GM21529 (cell line): Measurements from ENCODE around the gene C11orf65.

ENCODE experiments used
- ATAC-seq: cut with Tn5 transposase; IDR thresholded peaks from one replicate; pipeline ENCODE4 v1.9.1; 2021; ENCODE audit not compliant: unreplicated experiment

The C11orf65 gene

DNA sequence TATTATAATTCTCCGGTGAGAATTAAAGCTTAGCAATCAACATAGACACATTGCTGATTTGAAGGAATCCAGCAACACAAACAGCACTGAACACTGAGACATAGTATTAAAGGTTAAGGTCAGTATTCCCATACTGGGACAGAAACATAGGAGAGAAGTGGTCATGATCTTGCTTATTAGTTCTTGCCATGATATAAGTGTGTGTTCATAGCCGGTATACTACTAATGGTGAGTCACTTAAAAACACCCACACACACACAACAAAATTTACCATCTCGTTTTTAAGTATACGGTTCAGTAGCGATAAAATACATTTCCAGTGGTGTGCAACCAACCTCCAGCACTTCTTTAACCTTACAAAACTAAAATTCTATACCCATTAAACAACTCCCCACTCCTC lies 96.3 kb downstream of the C11orf65 start:
- no peak for ATAC-seq

DNA sequence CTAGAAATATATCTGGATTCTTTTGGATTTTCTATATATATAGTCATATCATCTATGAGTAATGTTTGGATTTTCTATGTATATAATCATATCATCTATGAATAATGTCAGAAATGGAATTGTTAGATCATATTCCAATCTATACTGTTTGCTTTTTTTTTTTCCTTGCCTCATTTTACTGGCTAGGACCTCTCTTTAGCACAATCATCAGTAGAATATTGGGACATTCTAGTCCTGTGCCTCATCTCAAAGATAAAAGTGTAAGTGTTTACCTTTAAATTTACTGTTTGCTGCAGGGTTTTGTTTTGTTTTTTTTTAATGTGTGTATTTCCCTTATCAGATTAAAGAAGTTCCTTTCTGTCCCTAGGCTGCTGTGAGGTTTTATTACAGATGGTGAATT lies 97.0 kb downstream of the C11orf65 start:
- no peak for ATAC-seq

DNA sequence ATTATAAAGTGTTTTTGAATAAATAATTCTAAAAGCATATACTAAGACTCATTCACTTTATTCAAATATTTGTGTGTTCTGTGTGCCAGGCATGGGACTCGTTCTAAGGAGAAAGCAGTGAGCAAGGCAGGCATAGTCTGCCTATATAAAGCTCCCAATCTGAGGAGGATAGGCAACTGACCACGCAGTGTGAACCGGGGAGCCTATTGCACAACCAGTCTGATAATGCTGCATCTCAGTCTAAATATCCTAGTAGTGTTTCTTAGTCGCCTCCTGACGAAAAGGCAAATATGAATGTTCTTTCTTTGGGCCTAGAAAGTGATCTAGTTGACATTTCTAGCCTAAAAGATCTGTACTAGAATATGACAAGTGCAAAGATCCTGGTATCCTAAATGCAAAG lies 98.3 kb downstream of the C11orf65 start:
- ATAC-seq: no peak

DNA sequence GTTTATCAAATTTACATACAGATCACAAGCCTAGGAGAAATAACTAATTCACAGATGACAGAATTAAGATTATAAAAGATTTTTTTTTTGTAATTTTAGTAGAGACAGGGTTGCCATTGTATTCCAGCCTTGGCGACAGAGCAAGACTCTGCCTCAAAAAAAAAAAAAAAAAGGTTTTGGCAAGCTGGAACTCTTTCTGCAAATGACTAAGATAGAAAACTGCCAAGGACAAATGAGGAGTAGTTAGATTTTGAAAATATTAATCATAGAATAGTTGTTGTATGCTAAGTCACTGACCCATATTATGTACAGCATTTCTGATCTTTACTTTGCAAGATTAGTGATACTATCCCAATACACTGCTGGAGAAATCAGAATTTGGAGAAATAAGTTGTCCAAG lies 99.2 kb downstream of the C11orf65 start:
- ATAC-seq: no peak

DNA sequence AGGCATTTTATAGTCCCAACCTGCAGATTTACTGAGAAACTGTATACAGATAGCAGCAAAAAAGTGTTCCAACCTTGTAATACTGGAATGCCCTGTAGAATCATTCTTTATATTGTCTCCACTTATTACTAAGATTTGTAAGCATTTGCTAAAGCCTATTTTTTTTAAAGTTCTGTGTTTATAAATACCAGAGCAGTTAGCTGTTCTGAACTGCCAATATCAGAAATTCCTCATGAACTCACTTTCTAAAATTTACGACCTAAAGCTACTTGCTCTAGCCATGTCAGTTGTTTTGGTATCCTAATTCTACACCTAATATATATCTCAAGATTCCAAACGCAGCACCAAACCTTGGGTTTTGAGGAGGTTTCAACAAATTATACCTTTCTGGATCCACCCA lies 103.2 kb downstream of the C11orf65 start:
- no peak for ATAC-seq

DNA sequence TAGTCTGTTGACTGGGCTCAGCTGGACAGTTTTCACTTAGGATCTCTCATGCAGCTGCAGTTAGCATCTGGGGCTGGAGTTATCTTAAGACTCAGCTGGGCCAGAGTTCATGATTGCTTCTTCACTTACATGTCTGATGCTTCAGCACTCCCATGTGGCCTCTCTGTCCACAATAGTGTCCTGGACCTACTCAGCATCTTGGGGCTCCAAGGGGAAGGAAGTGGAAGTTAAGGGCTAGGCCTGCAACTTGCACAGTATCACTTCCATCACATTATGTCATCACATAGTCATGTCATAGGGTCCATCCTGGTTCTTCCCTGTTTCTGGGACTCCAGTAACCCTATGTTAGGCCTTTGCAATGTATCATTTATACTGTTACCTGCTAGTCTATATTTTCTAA lies 115.9 kb downstream of the C11orf65 start:
- no peak for ATAC-seq

DNA sequence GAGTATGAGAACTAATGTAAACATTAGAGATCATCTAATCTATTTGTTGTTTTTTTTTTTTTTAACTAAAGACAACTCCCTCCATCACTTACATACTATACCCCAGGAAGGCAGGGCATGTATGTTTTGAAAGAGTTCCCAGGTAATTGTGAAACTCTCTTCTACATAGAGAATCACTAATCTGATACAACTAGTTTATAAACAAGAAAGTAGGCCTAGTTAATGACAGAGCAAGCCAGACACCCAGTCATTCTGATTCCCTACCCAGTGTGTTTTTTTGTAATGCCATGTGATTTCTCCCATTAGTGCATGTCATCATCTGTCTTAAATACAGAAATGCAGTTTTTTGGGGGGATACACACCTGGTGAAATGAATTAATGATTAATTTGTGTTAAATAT lies 120.9 kb downstream of the C11orf65 start:
- ATAC-seq: no peak

DNA sequence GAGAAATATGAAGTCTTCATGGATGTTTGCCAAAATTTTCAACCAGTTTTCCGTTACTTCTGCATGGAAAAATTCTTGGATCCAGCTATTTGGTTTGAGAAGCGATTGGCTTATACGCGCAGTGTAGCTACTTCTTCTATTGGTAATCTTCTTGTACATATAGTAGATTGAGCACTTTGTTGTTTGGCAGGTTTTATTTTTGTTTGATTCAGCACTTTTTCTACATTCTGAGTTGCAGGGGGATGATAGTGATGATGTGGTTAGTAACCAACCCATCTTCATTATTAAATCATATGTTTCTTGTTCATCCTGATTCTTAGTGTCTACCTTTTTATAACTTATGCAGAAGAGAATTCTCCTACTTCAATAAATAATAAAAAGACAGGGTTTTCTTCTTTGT lies 121.6 kb downstream of the C11orf65 start:
- no peak for ATAC-seq

DNA sequence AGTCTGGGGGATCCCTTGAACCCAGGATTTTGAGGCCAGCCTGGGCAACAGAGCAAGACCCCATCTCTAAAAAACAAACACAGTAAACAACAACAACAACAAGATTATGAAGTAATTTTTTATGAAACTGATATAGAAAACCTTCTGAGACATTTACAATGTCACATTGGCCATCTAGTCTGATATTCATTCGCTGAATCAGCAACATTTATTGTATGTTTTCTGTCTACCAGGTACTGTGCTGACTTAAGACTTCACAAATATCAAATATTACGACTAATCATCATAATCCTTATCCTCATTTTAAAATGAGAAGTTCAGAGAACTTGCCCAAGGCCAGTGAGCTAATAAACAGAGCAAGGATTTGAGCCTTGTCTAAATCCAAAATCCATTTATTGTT lies 123.6 kb downstream of the C11orf65 start:
- no peak for ATAC-seq

DNA sequence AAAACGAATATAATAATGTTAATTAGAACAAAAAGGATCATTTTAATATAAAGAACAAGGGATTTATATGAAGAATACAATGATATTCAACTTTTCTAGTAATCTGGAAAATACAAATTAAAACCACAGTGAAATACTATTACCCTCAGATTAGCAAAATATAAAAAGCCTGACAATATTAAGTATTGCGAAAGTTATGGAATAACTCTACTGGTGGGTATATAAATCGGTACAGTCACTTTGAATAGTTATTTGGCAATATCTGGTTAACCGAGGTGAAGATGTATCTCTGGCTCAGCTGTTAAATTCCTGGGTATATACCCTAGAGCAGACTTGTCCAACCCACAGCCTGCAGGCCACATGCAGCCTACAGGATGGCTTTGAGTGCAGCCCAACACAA lies 125.7 kb downstream of the C11orf65 start:
- no peak for ATAC-seq

DNA sequence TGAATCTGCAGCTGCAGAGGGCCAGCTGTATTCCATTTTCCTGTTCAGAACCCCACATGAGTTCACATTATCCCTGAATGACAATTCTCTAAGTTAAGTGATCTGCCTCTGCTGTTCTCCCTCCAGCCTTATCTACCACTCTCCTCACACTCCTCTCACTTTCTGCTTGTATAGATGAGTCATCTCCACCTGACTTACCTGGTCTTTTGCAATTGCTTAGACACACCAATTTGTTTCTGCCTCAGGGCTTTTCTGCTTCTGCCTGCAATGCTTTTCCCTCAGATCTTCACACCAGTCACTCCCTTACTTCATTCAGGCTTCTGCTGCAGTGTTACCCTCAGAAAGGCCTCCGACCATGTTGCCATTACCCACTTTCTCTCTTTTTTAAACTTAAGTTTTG lies 126.4 kb downstream of the C11orf65 start:
- ATAC-seq: no peak

DNA sequence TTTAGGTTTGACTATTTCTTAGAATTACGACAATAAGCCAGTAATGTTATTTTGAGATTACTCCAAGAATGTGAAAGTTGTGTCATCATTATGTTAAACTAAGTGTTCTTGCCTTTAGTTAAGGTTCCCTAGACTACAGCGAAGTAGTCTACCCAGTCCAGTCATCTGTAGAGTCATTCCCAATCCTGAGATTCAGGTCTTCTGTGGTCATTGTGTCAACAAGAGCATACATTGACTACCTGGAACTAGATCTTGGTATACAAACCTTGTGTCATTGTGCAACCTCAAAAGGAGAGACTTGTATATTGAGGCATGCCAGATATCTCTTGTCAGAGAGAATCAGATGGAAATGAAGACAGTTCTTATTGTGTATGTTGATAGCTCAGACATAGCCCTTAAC lies 128.6 kb downstream of the C11orf65 start:
- ATAC-seq: no peak

DNA sequence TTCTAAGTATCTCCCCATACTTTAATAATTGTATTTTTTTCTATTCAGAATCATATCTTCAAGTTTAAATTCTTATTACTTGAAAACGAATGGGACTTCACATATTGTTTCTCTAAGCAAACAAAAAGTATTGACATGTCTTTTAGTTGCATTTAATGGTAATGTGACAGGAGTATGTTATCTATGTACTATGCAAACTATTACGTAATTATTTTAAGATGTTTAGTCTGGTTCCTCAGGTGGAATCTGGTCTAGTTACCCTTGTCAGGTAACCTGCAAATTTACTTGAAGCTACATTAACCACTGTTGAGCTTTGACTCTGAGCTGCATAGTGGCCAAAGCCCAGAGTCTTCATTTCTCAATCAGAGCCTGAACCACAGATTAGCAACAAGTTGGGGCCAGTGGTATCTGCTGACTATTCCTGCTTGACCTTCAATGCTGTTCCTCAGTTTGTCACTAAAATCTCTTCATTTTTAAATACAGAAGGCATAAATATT lies 133.9 kb downstream of the C11orf65 start:
- no peak for ATAC-seq
